ENCODE results near the gene CCNI2. TPM values are rescaled to one million over a fixed set of nuclear protein-coding genes. Genes with fewer than 3 reads are reported as not detected.

CCNI2 gene
- total RNA-seq, 1 experiment from 2014 or later: 0.49 TPM

GRCh38 chr5:132759114-132760048 lies 12.2 kb downstream of the CCNI2 start:
- no peak for DNase-seq (ENCODE audit: low read depth, low spot score)
- Histone ChIP-seq H3K27ac (ENCODE audit: low read length) (no peak overlapping the region), H3K9me3 (ENCODE audit: control insufficient read depth, insufficient read depth, low read depth, low read length) (no peaks in the 10 kb centered on the region), H3K4me3 (ENCODE audit: low read depth in 2 of 2, low read length in 2 of 2) (no peak overlapping the region), H3K36me3 (ENCODE audit: control insufficient read depth, insufficient read depth, low read length) (peaks cover 2% of the 10 kb centered on the region; the same call in 1 of the 2 replicates), H3K4me1 (ENCODE audit: control insufficient read depth, insufficient read depth, low read length) (no peaks in the 10 kb centered on the region), H3K27me3 (ENCODE audit: control insufficient read depth, insufficient read depth, low read length) (no peaks in the 10 kb centered on the region)
- intact Hi-C loops (cut with micrococcal nuclease; ENCODE audit: unreplicated experiment): loop anchor here (10.0 kb wide), 1 partner anchor 55 kb away; the partner anchor contains the start of gene SOWAHA
- ChIA-PET CTCF (no interaction called here), POLR2A (no interaction called here)
- no peak for ATAC-seq
- TF ChIP-seq SIN3A (IDR thresholded peaks at IDR 0.05; ENCODE audit: borderline replicate concordance, insufficient read depth, low read depth, low read length) (no peak), TCF7L2 (IDR thresholded peaks at IDR 0.05; ENCODE audit: low read depth, low read length) (no peak), CTCF (IDR thresholded peaks at IDR 0.05) (no peak), POLR2AphosphoS5 (IDR thresholded peaks at IDR 0.05; ENCODE audit: low read depth, low read length) (no peak), REST (IDR thresholded peaks at IDR 0.05; ENCODE audit: insufficient read depth in 1 of 2, low read depth in 2 of 2, low read length in 1 of 2) (no peak)
- in situ Hi-C loops (cut with HindIII; ENCODE audit: low pct_unique_long_range_greater_than_20kb, low sequenced_read_pairs): no loop called here
- no TSS peak for BruUV-seq (replicated peaks)

GRCh38 chr5:132760049-132760420 lies 12.8 kb downstream of the CCNI2 start:
- H3K36me3 ChIP-seq (ENCODE audit: control insufficient read depth, insufficient read depth, low read length): peaks cover 4% of the 10 kb centered on the region; the same call in 1 of the 2 replicates
- no peaks in the 10 kb centered on the region for H3K9me3 ChIP-seq (ENCODE audit: control insufficient read depth, insufficient read depth, low read depth, low read length)
- CTCF ChIA-PET: no interaction called here
- TF ChIP-seq SIN3A (IDR thresholded peaks at IDR 0.05; ENCODE audit: borderline replicate concordance, insufficient read depth, low read depth, low read length) (no peak), TCF7L2 (IDR thresholded peaks at IDR 0.05; ENCODE audit: low read depth, low read length) (no peak), POLR2AphosphoS5 (IDR thresholded peaks at IDR 0.05; ENCODE audit: low read depth, low read length) (no peak), CTCF (IDR thresholded peaks at IDR 0.05) (no peak), REST (IDR thresholded peaks at IDR 0.05; ENCODE audit: insufficient read depth in 1 of 2, low read depth in 2 of 2, low read length in 1 of 2) (no peak)
- in situ Hi-C loops (cut with HindIII; ENCODE audit: low pct_unique_long_range_greater_than_20kb, low sequenced_read_pairs): no loop called here
- no peaks in the 10 kb centered on the region for H3K27me3 ChIP-seq (ENCODE audit: control insufficient read depth, insufficient read depth, low read length)
- DNase-seq (ENCODE audit: low read depth, low spot score): no peak
- no peak for ATAC-seq
- POLR2A ChIA-PET: no interaction called here
- intact Hi-C loops (cut with micrococcal nuclease; ENCODE audit: unreplicated experiment): no loop called here
- BruUV-seq (replicated peaks): no TSS peak
- H3K4me3 ChIP-seq (ENCODE audit: low read depth in 2 of 2, low read length in 2 of 2): no peak overlapping the region
- no peaks in the 10 kb centered on the region for H3K4me1 ChIP-seq (ENCODE audit: control insufficient read depth, insufficient read depth, low read length)
- no peak overlapping the region for H3K27ac ChIP-seq (ENCODE audit: low read length)

Data from Panc1 (cell line).